DND-41 (cell line): ENCODE measurements around the gene MYO1D.

Source experiments
- ATAC-seq: fragments of 200-7000 bp; cut with Tn5 transposase; 3 replicates; pipeline ENCODE4 v1.9.1; 2021; ENCODE audit warnings: low read depth; ENCODE audit not compliant: insufficient read depth
- DNase-seq: peaks from one replicate; pipeline ENCODE4 v3.0.0-alpha.2; 2020
- H2AFZ ChIP-seq: 2 replicates; pipeline ENCODE4 v1.6.0; 2012; ENCODE audit warnings: low read depth, low read length
- H3K27ac ChIP-seq: 2 replicates; pipeline ENCODE4 v1.5.1; 2012; ENCODE audit warnings: low read length, inconsistent platforms
- H3K27me3 ChIP-seq: fragments of 200-600 bp; sonication (generic); 2 replicates; pipeline ENCODE4 v1.6.0; 2012; ENCODE audit warnings: low read length, mild to moderate bottlenecking, inconsistent platforms; ENCODE audit not compliant: insufficient read depth, poor library complexity
- H3K36me3 ChIP-seq: 2 replicates; pipeline ENCODE4 v1.5.1; 2012; ENCODE audit warnings: low read length, inconsistent platforms; ENCODE audit not compliant: insufficient read depth
- H3K4me1 ChIP-seq: 2 replicates; pipeline ENCODE4 v1.5.1; 2012; ENCODE audit warnings: mild to moderate bottlenecking, low read length; ENCODE audit not compliant: insufficient read depth
- H3K4me2 ChIP-seq: 2 replicates; pipeline ENCODE4 v1.6.0; 2012; ENCODE audit warnings: mild to moderate bottlenecking, moderate library complexity, low read length, inconsistent platforms; ENCODE audit not compliant: insufficient read depth
- H3K4me3 ChIP-seq, 2 experiments: fragments of 200-600 bp in 1 of 2; shearing (Covaris generic) in 1 of 2; 2 replicates each; pipeline ENCODE4 v1.5.1; 2012 to 2016; ENCODE audit warnings: inconsistent platforms in 2 of 2, low read length in 2 of 2, mild to moderate bottlenecking in 2 of 2, low read depth in 1 of 2, moderate library complexity in 1 of 2
- H3K79me2 ChIP-seq: 2 replicates; pipeline ENCODE4 v1.6.0; 2012; ENCODE audit warnings: low read length, inconsistent platforms; ENCODE audit not compliant: insufficient read depth
- H3K9ac ChIP-seq: 2 replicates; pipeline ENCODE4 v1.6.0; 2012; ENCODE audit warnings: low read depth, mild to moderate bottlenecking, inconsistent platforms, low read length, moderate library complexity
- H3K9me3 ChIP-seq: 2 replicates; pipeline ENCODE4 v1.5.1; 2012; ENCODE audit warnings: low read length, moderate library complexity, mild to moderate bottlenecking, inconsistent platforms; ENCODE audit not compliant: insufficient read depth, severe bottlenecking
- H4K20me1 ChIP-seq: 2 replicates; pipeline ENCODE4 v1.6.0; 2012; ENCODE audit warnings: low read length; ENCODE audit not compliant: insufficient read depth
- CTCF ChIP-seq: IDR thresholded peaks from 2 replicates; pipeline ENCODE4 v1.5.1; 2012; ENCODE audit warnings: borderline replicate concordance, low read length, moderate library complexity, mild to moderate bottlenecking; ENCODE audit not compliant: poor library complexity, severe bottlenecking; ENCODE audit errors: extremely low read depth
- EZH2 ChIP-seq: IDR thresholded peaks from 3 replicates; pipeline ENCODE4 v1.6.1; 2012; ENCODE audit warnings: borderline replicate concordance, low read depth, mild to moderate bottlenecking, moderate library complexity, low read length, inconsistent platforms; ENCODE audit not compliant: severe bottlenecking

Gene MYO1D

GRCh38 chr17:32512328-32512727, 364.6 kb downstream of the MYO1D start:
- Histone ChIP-seq H2AFZ (no peak overlapping the region), H3K4me1 (no peaks in the 10 kb centered on the region), H3K9me3 (no peaks in the 10 kb centered on the region), H3K27me3 (peaks cover 11% of the 10 kb centered on the region), H3K27ac (no peak overlapping the region), H3K79me2 (no peaks in the 10 kb centered on the region), H3K4me3 (no peak overlapping the region), H3K9ac (no peak overlapping the region), H3K36me3 (no peaks in the 10 kb centered on the region), H4K20me1 (no peaks in the 10 kb centered on the region), H3K4me2 (no peak overlapping the region)
- ATAC-seq (no peak), DNase-seq (no peak)
- TF ChIP-seq EZH2 (no peak), CTCF (no peak)

GRCh38 chr17:32510466-32510865, 366.5 kb downstream of the MYO1D start:
- no peaks in the 10 kb centered on the region for H3K36me3 ChIP-seq
- H3K9me3 ChIP-seq: no peaks in the 10 kb centered on the region
- ATAC-seq: no peak
- H3K4me3 ChIP-seq: no peak overlapping the region
- H3K27ac ChIP-seq: no peak overlapping the region
- no peaks in the 10 kb centered on the region for H3K4me1 ChIP-seq
- no peak overlapping the region for H3K9ac ChIP-seq
- H3K4me2 ChIP-seq: no peak overlapping the region
- no peak overlapping the region for H2AFZ ChIP-seq
- H3K27me3 ChIP-seq: peaks cover 11% of the 10 kb centered on the region
- DNase-seq: no peak
- no peak for TF ChIP-seq EZH2
- TF ChIP-seq CTCF: no peak
- H3K79me2 ChIP-seq: no peaks in the 10 kb centered on the region
- no peaks in the 10 kb centered on the region for H4K20me1 ChIP-seq

GRCh38 chr17:32508926-32509325, 368.0 kb downstream of the MYO1D start:
- Histone ChIP-seq H3K36me3 (no peaks in the 10 kb centered on the region), H3K79me2 (no peaks in the 10 kb centered on the region), H3K27me3 (peaks cover 7% of the 10 kb centered on the region), H3K4me3 (no peak overlapping the region), H3K27ac (no peak overlapping the region), H3K4me1 (peaks cover 14% of the 10 kb centered on the region), H3K9me3 (no peaks in the 10 kb centered on the region), H4K20me1 (no peaks in the 10 kb centered on the region), H2AFZ (no peak overlapping the region), H3K9ac (no peak overlapping the region), H3K4me2 (no peak overlapping the region)
- TF ChIP-seq EZH2 (no peak), CTCF (no peak)
- ATAC-seq (no peak), DNase-seq (no peak)
